Activated B cell treated with CpG ODN at 0.5 μM for 24 hours (primary cell): Measurements from ENCODE around the gene MYCBPAP. TPM values are rescaled to one million over a fixed set of nuclear protein-coding genes. Genes with fewer than 3 reads are reported as not detected.

Experiments used
- ATAC-seq: fragments of 200-7000 bp; cut with Tn5 transposase; one replicate; pipeline ENCODE4 v1.10.0; 2021; ENCODE audit warnings: low read depth, mild to moderate bottlenecking, moderate library complexity
- CTCF ChIA-PET: fragments of 350-600 bp; sonication (Branson Sonifier 250); formaldehyde crosslinking; loops from one replicate; lab custom pipeline; 2021; ENCODE audit warnings: antibody characterized with exemption; lab: Charles Lee
- POLR2A ChIA-PET: fragments of 350-600 bp; sonication (Branson Sonifier 250); formaldehyde crosslinking; loops from one replicate; lab custom pipeline; 2021; ENCODE audit warnings: antibody characterized with exemption; lab: Charles Lee
- DNase-seq: peaks from one replicate; pipeline ENCODE4 v3.0.0; 2022
- H3K27ac Mint-ChIP-seq: one replicate; pipeline ENCODE4 v1.8.0; 2020; ENCODE audit warnings: mixed read lengths
- H3K27me3 Mint-ChIP-seq: one replicate; pipeline ENCODE4 v1.8.0; 2021; ENCODE audit warnings: mixed read lengths
- H3K36me3 Mint-ChIP-seq: one replicate; pipeline ENCODE4 v1.8.0; 2021; ENCODE audit warnings: low read depth, mixed read lengths
- H3K4me1 Mint-ChIP-seq: one replicate; pipeline ENCODE4 v1.8.0; 2021; ENCODE audit warnings: mixed read lengths
- H3K4me3 Mint-ChIP-seq: one replicate; pipeline ENCODE4 v1.8.0; 2020; ENCODE audit warnings: mild to moderate bottlenecking, mixed read lengths
- H3K9me3 Mint-ChIP-seq: one replicate; pipeline ENCODE4 v1.8.0; 2020; ENCODE audit warnings: mixed read lengths
- intact Hi-C: fragments of 100-400 bp; cut with micrococcal nuclease; formaldehyde crosslinking; loops from one replicate; pipeline ENCODE4 v1.15.1; 2024
- total RNA-seq: library from RNA; stranded (reverse); gene quantifications from 2 replicates; pipeline ENCODE4 v1.2.3, GENCODE V29; 2022
- TF ChIP-seq, protein P1 (sequence below): fragments of 200-600 bp; IDR thresholded peaks from one replicate; pipeline ENCODE4 v1.8.0; 2022; ENCODE audit warnings: antibody characterized with exemption, mild to moderate bottlenecking

Gene MYCBPAP
- total RNA-seq, 1 donor from 2014 or later, result 2.3 TPM

- no peak for ATAC-seq
- peak overlapping the region; percentile 80 for H3K27ac Mint-ChIP-seq
- POLR2A ChIA-PET, result no interaction called here
Measured at GRCh38 chr17:50508573-50509460, 578 bp downstream of the MYCBPAP start.

DNA sequence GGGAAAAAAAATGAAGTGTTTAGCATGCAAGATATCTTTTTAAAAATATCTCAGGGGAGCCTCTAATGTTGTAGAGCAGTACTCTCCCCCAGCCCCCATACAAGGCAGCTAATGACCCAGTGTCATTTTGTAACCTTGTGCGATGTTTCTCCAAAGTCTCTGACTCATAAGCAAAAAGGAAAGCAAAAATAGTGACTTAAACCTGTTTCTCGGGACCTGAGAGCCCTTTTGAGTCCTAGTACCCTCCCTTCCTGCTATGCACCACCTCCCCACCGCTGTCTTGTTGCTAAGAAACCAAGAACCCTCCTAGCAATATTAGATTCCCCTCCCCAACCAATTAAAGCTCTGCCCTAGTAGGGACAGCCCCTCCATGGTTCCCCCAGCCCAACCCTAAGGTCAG lies 2.8 kb downstream of the MYCBPAP start:
- CTCF ChIA-PET, result no interaction called here
- peak; percentile 10 for ATAC-seq
- no peak for DNase-seq
- H3K4me3 Mint-ChIP-seq, result no peak overlapping the region
- intact Hi-C loops, result no loop called here
- peaks cover 31% of the 10 kb centered on the region for H3K4me1 Mint-ChIP-seq
- no peaks in the 10 kb centered on the region for H3K36me3 Mint-ChIP-seq
- no peaks in the 10 kb centered on the region for H3K9me3 Mint-ChIP-seq
- H3K27ac Mint-ChIP-seq, result no peak overlapping the region
- POLR2A ChIA-PET, result no interaction called here
- TF ChIP-seq, protein P1, sequence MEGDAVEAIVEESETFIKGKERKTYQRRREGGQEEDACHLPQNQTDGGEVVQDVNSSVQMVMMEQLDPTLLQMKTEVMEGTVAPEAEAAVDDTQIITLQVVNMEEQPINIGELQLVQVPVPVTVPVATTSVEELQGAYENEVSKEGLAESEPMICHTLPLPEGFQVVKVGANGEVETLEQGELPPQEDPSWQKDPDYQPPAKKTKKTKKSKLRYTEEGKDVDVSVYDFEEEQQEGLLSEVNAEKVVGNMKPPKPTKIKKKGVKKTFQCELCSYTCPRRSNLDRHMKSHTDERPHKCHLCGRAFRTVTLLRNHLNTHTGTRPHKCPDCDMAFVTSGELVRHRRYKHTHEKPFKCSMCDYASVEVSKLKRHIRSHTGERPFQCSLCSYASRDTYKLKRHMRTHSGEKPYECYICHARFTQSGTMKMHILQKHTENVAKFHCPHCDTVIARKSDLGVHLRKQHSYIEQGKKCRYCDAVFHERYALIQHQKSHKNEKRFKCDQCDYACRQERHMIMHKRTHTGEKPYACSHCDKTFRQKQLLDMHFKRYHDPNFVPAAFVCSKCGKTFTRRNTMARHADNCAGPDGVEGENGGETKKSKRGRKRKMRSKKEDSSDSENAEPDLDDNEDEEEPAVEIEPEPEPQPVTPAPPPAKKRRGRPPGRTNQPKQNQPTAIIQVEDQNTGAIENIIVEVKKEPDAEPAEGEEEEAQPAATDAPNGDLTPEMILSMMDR, result no peak
- no peaks in the 10 kb centered on the region for H3K27me3 Mint-ChIP-seq

More at GRCh38 chr17:50508573-50509460, 578 bp downstream of the MYCBPAP start:
- H3K36me3 Mint-ChIP-seq, result no peaks in the 10 kb centered on the region
- TF ChIP-seq, protein P1, result no peak
- CTCF ChIA-PET, result no interaction called here
- H3K4me1 Mint-ChIP-seq, result peaks cover 31% of the 10 kb centered on the region
- no peaks in the 10 kb centered on the region for H3K9me3 Mint-ChIP-seq
- intact Hi-C loops, result loop anchor here (1.0 kb wide), 4 partner anchors 31 to 198 kb away; partner anchors contain the start of genes ANKRD40, RSAD1 and XYLT2
- H3K4me3 Mint-ChIP-seq, result peak overlapping the region; percentile 89
- no peak for DNase-seq
- no peaks in the 10 kb centered on the region for H3K27me3 Mint-ChIP-seq

GRCh38 chr17:50513495-50513894 lies 5.3 kb downstream of the MYCBPAP start:
- TF ChIP-seq, protein P1, result no peak
- no peak overlapping the region for H3K4me3 Mint-ChIP-seq
- H3K36me3 Mint-ChIP-seq, result no peaks in the 10 kb centered on the region
- ATAC-seq (no peak), DNase-seq (no peak)
- intact Hi-C loops, result no loop called here
- peaks cover 25% of the 10 kb centered on the region for H3K4me1 Mint-ChIP-seq
- H3K9me3 Mint-ChIP-seq, result no peaks in the 10 kb centered on the region
- no peak overlapping the region for H3K27ac Mint-ChIP-seq
- ChIA-PET CTCF (no interaction called here), POLR2A (no interaction called here)
- H3K27me3 Mint-ChIP-seq, result no peaks in the 10 kb centered on the region

- no peaks in the 10 kb centered on the region for H3K9me3 Mint-ChIP-seq
- TF ChIP-seq, protein P1, result no peak
- ChIA-PET CTCF (no interaction called here), POLR2A (no interaction called here)
- no peak overlapping the region for H3K27ac Mint-ChIP-seq
- peaks cover 17% of the 10 kb centered on the region for H3K4me1 Mint-ChIP-seq
- no peaks in the 10 kb centered on the region for H3K36me3 Mint-ChIP-seq
- DNase-seq (no peak), ATAC-seq (no peak)
- intact Hi-C loops, result no loop called here
- H3K27me3 Mint-ChIP-seq, result no peaks in the 10 kb centered on the region
- H3K4me3 Mint-ChIP-seq, result no peak overlapping the region
Measured at GRCh38 chr17:50514388-50514787, 6.1 kb downstream of the MYCBPAP start.

GRCh38 chr17:50514936-50515702 lies 6.9 kb downstream of the MYCBPAP start:
- TF ChIP-seq, protein P1, result no peak
- H3K4me1 Mint-ChIP-seq, result peaks cover 13% of the 10 kb centered on the region
- no peaks in the 10 kb centered on the region for H3K27me3 Mint-ChIP-seq
- H3K36me3 Mint-ChIP-seq, result no peaks in the 10 kb centered on the region
- no peaks in the 10 kb centered on the region for H3K9me3 Mint-ChIP-seq
- intact Hi-C loops, result no loop called here
- ChIA-PET CTCF (no interaction called here), POLR2A (no interaction called here)
- no peak overlapping the region for H3K4me3 Mint-ChIP-seq
- ATAC-seq (no peak), DNase-seq (no peak)
- no peak overlapping the region for H3K27ac Mint-ChIP-seq
